Erythroblast (primary cell): ENCODE data around the gene ECI1.
"Not testable (repeated sequence)": the region's sequence is repeated elsewhere in the genome, so short reads cannot be mapped to it uniquely, and the experiment has no call there.

ENCODE experiments used
- DNase-seq, 2 experiments: peaks; one replicate each; lab custom pipeline; 2025; lab: John Stamatoyannopoulos, UW
- GATA1 ChIP-seq: IDR thresholded peaks from 2 replicates; pipeline ENCODE4 v1.6.1; 2011; ENCODE audit warnings: low read depth, mild to moderate bottlenecking, control low read depth, low read length, moderate library complexity
- POLR2A ChIP-seq: IDR thresholded peaks from 2 replicates; pipeline ENCODE4 v1.6.1; 2011; ENCODE audit warnings: mild to moderate bottlenecking, low read length

ECI1 gene

DNA sequence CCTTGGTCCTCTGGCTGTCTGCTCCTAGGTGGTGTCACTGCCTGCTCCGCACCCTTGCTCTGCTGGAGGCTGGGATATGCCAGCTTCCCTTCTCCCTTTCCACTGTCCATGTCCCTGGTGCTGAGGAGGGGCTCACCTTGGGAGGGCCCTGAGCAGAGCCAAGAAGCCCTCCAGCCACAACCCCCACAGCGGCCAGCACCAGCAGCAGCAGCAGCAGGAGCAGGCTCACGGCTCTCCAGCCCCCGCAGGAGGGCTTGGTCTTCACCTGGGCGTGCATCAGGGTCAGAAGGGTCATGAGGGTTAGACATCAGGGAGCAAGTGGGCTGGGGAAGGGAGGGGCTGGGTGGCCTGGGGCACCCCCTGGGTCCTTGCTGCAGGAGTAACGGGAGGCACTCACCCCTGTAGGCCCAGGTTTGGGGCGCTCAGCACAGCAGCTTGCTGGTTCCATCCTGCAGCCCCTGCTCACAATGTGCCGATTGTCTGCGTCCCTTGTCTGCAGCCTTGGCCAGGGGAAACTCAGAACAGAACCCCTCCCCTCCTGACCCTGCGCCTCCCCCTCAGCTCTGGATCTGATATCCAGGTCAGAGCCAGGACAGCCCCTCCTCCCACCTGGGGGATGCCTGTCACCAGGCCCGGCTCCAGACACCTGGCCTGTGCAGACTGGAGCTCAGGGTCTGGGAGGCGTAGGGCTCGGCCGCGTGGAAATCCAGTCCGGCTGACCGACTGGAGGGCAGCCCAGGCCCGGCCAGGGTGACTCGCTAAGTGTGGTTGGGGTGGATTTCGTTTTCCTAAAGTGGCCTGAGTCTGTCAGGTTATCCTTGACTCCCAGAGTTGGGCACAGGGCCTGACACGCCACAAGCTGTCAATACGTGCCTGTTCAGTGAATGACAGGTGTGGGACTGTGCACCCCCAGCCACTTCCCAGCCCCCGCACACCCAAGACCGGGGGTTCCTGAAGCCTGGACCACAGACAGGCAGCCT is 40.7 kb downstream of the ECI1 start, which contains the start of gene BRICD5:
TSS of gene BRICD5 (minus strand) at position 478 of the 980 bp plus-strand sequence. CDS start at position 448, 30 bp downstream.
- DNase-seq = no peak
- no peak for TF ChIP-seq POLR2A
- TF ChIP-seq GATA1 = no peak

DNA sequence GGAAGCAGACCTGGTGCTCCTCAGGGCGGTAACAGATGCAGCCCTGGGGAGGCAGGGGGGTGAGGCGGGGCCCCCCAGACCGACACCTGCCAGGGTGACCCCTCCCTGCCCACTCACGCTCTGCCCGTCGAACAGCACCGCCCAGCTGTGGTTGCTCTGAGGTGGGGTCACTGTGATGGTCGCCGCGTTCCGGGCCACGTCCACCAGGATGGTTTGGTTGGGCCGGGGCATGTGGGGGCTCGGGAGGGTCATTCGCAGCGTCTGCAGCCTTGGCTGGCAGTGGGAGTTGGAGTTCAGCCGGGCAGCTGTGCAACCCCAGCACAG is 41.4 kb downstream of the ECI1 start:
- DNase-seq = no peak
- TF ChIP-seq GATA1 (no peak), POLR2A (no peak)

DNA sequence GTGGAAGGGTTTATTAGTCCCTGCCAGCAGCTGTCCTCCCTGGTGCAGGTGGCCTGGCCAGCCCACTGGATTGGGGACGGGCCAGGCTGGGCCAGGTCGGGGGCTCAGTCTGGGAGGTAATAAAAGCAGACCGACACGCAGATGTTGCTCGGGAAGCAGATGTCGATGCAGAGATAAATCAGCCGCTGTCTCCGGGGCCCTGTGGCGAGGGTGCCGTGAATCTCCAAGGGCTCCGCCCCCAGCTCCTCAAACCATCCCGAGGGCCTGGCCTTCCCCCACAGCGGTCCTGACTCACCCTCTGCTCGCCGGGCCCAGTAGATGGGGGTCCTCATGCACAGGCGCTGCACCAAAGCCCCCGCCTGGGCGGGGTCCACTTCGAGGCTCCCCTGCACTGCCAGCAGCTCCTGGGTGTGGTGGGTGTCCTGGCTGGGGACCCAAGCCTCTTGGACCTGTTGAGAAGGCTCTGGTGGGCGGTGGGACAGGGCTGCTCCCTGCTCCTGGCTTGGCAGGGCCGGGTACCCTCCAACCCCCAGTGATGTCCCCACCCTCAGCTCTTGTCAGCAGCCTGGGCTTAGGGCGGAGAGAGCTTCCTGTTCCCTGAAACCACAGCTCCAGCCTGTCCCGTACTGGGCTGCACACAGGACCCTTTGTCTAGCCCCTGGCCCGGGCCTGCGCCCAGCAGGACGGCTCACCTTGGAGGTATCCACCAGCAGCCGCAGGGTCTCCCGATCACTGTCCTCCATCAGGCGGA is 42.0 kb downstream of the ECI1 start:
- peak in 1 of 2 experiments; percentile 27 for DNase-seq

DNA sequence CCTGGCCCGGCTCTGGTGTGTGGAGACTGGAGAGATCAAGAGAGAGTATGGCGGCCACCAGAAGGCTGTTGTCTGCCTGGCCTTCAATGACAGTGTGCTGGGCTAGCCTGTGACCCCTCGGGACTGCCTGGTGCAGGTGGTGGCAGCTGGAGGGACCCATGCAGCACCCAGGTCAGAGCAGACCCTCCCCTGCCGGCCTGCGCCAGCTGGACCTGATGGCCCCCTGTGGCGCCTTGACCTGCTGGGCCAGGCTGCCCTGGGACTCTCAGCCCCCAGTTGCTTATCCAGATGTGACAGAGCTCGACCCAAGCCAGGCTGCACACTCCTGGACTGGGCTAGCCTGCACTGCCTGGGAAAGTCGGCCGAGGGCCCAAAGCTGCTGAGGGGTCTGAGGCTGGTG is 42.6 kb downstream of the ECI1 start:
- no peak for DNase-seq
- TF ChIP-seq GATA1 (no peak), POLR2A (no peak)

More for the DNA sequence above, 42.0 kb downstream of the ECI1 start:
- no peak for TF ChIP-seq POLR2A
- TF ChIP-seq GATA1 = no peak

DNA sequence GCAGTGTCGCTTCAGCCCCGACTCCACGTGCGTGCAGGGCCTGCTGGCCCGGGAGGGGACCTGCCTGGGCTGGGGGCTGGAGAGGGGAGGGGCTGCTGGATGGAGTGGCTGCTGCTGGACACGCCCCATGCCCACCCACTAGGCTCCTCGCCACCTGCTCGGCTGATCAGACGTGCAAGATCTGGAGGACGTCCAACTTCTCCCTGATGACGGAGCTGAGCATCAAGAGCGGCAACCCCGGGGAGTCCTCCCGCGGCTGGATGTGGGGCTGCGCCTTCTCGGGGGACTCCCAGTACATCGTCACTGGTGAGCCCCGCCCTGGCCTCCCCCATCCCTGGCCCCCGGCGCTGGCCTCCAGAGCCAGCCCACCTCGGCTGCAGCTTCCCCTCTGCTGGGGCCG is 43.1 kb downstream of the ECI1 start:
- DNase-seq = no peak
- no peak for TF ChIP-seq POLR2A
- TF ChIP-seq GATA1 = no peak

DNA sequence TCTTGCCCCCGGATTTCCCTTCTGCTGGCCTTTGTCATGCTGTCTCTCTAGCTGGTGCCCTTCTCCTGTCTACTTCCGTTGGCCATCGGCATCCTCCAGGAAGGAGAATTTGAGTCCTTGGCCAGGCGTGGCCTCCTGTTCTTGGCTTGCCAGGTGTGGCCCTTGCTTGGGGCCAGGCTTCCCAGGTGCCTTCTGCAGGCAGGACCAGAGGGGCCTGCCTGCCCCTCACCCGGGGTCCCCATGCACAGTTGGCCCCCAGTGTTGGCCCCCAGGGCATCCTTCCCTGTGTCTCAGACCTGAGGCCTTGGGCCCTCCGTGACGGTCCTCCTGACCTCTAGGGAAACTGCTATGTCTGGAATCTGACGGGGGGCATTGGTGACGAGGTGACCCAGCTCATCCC is 43.5 kb downstream of the ECI1 start:
- no peak for DNase-seq
- no peak for TF ChIP-seq GATA1
- TF ChIP-seq POLR2A = no peak

DNA sequence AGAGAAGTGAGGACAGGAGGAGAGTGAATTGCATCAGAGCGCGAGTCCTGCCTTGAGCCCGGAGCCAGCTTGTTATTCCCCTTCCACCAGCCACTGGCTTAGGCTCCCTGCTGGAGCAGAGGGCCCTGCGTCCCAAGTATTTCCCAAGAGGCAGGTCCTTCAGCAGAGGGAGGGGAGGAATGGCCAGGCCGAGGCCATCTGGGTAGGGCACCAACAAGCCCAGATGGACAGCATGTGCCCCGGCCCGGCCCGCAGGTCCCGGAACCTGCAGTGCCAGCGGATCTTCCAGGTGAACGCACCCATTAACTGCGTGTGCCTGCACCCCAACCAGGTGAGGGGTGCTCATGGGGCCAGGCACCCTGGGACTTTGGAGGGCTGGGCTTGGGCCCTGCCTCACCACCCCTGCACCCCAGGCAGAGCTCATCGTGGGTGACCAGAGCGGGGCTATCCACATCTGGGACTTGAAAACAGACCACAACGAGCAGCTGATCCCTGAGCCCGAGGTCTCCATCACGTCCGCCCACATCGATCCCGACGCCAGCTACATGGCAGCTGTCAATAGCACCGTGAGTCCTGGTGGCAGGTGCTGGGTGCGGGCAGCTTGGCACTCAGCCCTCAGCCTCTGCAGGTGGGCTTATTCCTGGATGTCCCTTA is 44.5 kb downstream of the ECI1 start:
- no peak for DNase-seq
- TF ChIP-seq POLR2A (no peak), GATA1 (no peak)

DNA sequence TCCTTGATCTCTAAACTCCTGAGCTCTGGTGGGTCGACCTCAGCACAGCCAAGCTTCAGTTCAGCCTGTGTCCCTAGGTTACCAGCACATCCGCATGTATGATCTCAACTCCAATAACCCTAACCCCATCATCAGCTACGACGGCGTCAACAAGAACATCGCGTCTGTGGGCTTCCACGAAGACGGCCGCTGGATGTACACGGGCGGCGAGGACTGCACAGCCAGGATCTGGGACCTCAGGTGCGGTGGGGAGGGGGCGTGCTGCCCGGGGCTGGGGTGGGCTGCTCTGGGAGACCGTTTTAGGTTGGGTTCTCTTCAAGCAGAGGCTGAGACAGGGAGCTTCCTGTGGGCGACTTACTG is 45.0 kb downstream of the ECI1 start:
- no peak for TF ChIP-seq GATA1
- TF ChIP-seq POLR2A = no peak
- DNase-seq = no peak

DNA sequence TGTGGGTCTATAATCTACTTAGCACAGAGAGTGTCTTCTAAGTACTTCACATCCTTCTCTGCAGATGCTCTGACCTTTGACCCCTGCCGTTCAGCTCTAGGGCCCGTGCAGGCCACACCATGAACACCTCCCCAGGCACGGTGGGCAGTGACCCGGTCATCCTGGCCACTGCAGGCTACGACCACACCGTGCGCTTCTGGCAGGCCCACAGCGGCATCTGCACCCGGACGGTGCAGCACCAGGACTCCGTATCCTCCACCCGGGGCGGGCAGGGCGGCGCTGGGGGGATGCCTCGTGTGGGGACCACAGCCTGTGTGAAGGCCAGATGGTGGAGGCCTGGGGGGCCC is 45.4 kb downstream of the ECI1 start:
- TF ChIP-seq GATA1 (no peak), POLR2A (no peak)
- DNase-seq = no peak

DNA sequence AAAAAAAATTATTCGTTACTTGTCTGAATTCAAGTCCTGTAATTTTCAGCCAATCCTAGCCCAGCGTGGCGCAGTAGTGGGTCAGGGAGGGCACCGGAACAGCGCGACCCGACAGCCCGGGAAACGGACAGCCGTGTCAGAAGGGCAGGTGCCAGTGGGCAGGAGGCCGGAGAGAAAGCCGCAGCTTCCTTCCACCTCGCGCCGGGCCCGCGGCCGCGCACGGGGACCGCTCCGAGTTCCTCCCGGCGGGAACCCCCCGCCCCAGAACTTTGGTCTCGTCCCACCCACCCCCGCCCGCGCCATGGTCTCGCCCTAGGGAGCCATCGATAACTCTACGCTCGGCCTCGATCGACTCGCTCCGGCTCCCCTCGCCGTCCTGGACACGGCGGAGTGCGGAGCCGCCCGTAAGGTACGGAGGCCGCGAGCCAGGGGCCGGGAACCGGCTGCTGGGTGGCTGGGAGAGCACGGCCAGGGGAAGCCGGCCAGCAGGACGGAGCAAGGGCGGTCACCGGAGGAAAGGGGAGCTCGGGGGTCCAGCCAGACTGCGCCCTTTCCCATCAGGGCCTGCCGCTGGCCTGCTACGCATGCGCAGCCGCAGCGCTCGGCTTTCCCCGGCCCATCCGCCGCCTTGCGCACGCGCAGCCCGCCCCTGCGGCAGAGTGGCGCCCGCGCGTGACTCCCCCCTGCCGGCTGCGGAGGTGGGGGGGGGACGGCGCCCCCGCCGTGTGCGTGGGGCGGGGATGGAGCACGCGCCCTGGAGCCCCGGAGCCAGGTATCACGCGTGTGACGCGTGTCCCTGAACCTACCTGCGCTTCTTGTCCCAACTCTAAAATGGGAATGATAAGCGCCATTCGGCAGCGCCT is 46.1 kb downstream of the ECI1 start, which contains the start of gene MLST8:
TSS of gene MLST8 (plus strand) at position 351 of the 863 bp plus-strand sequence. CDS start 632 bp downstream, outside the sequence.
- TF ChIP-seq POLR2A (peak; percentile 87), GATA1 (no peak)
- DNase-seq = peak; percentile 94 to 97

DNA sequence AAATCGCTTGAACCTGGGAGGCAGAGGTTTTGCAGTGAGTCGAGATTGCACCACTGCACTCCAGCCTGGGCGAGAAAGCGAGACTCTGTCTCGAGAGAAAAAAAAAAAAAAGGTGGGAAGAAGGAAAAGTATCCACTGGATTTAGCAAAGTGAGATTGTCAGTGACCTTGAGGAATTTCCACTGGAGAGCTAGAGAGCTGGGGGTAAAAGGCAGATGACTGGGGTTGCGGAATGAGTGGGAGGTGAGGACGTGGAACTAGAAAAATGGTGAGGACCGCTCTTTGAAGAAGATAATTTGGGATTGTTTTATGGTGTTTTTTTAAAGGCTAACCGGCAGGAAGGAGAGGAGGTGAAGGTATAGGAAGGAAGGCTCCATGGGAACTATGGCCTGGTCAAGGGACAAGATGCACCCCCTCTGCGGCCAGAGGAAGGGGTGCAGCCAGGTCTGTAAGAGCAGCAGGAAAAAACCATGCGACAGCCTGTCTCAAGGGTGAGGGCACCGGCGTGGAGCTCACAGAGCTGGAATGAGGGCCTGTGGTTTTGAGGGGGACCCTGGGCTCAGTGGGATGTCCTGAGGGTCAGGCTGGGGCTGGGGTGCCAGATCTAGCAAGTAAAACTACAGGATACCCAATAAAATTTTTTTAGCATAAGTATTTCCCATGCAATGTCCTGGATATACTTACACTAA is 46.8 kb downstream of the ECI1 start:
- TF ChIP-seq POLR2A (no peak), GATA1 (no peak)
- no peak for DNase-seq

DNA sequence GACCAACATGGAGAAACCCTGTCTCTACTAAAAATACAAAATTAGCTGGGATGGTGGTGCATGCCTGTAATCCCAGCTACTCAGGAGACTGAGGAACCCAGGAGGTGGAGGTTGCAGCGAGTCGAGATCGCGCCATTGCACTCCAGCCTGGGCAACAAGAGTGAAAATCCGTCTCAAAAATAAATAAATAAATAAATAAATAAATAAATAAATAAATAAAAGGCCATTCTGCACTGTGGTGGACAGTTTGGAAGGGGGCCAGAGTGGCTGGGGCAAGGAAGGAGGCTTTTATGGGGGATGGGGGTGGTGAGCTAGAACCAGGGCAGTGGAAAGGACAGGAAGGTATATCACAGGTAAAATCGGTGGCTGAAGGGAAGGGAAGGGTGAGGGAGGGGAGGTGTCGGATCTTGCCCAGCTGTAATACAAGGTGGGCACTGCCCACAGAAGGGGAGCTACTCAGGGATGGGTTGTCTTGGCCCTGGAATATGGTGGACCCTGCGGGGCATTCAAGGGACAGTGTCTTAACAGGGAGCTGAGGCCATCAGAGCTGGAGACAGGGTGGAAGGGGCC is 48.2 kb downstream of the ECI1 start:
- DNase-seq = not testable (repeated sequence)
